GM21390 (cell line): ENCODE data around the gene CHCHD3.

ENCODE experiments used
- ATAC-seq: cut with Tn5 transposase; IDR thresholded peaks from one replicate; pipeline ENCODE4 v1.9.1; 2021; ENCODE audit not compliant: unreplicated experiment

CHCHD3 gene

DNA sequence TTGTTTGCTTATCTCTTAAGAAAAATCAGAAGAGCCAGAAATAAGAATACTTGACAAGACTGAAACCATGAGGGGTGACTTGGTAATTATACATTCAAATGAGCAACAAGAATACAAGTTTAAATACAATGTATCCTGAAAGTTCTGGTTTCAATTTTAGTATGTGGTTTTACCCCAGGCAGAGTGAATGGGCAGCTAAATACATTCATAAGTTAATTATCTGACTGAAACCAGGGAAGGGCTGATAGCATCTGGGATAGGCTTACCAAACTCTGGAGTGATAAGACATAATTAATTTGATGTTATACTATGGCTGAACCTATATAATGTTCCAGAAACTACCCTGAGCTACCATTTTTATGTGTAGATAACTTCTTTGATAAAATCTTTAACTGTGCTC is 253.4 kb downstream of the CHCHD3 start:
- ATAC-seq, result no peak

- no peak for ATAC-seq
Observed at GRCh38 chr7:132825932-132826835, 255.7 kb downstream of the CHCHD3 start.

- no peak for ATAC-seq
Observed at GRCh38 chr7:132825222-132825621, 256.7 kb downstream of the CHCHD3 start.

GRCh38 chr7:132819648-132820047 is 262.2 kb downstream of the CHCHD3 start:
- no peak for ATAC-seq

- no peak for ATAC-seq
Observed at GRCh38 chr7:132817949-132818348, 263.9 kb downstream of the CHCHD3 start.

- no peak for ATAC-seq
Observed at GRCh38 chr7:132815696-132816311, 266.1 kb downstream of the CHCHD3 start.

GRCh38 chr7:132815130-132815529 is 266.8 kb downstream of the CHCHD3 start:
- ATAC-seq, result no peak

GRCh38 chr7:132810561-132810960 is 271.3 kb downstream of the CHCHD3 start:
- no peak for ATAC-seq

DNA sequence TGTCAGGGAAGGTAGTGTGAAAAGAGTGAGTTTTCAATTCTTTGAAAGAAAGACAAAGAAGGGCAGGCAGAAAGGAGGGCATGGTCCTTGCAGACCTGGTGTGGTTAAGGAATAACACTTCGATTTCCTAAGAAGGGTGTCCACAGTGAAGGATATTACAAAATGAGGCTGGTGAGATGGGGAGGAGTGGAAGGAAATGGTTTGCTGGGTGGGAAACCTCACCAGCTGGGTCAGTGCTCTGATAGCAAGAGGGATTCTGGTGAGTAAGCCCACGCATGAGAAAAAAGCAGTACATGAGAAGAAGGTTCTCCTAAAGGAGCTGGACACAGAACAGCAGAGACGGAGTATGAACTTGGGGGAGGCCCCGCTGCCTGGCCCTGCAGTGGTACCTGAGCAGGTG is 275.1 kb downstream of the CHCHD3 start:
- ATAC-seq, result no peak

DNA sequence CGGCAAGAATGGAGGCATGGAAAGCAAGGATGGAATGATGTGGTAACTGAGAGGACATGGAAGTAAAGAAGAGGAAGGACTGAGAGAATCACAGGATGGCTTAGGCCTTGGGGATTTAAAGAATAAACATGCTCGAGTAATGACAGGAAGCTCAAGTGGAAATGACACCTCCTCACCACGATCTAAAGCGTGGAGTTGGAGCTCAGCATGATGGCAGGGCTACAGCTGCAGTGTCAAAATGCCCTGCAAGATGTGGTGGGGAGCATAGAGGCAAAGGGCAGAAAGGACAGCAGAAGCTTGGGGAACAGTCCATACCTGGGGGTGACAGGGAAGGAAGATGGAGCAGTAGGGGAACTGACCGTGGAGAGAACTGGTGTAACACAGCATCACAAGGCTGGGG is 276.1 kb downstream of the CHCHD3 start:
- no peak for ATAC-seq

DNA sequence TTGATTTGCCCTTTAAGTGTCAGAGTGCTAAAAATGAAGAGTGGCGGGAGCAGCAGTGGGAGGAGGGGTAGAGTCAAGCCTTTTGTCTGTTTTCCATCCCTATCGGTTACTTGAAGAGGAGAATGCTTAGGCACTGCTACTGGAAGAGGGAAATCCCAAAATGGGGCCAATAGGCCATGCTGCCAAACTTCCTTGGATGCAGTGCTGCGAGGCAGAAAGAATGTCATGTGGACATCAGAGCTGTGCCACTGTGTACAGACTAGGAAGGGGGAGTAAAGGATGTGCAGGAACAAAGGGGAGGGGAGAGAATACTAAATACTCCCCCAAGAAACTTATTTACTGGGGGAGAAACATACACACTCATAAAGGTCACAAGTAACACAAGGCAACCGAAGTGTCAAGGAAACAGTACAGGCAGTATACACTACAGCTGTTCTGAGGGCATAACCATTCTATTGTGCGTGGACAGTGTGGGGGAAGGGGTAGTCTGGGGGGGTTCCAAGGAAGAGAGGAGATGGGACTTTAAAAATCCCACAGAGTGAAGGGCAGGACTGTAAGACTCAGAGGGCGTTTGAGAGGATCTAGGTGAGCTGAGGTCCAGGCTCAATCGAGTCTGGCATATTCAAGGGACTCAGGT is 276.9 kb downstream of the CHCHD3 start:
- no peak for ATAC-seq

DNA sequence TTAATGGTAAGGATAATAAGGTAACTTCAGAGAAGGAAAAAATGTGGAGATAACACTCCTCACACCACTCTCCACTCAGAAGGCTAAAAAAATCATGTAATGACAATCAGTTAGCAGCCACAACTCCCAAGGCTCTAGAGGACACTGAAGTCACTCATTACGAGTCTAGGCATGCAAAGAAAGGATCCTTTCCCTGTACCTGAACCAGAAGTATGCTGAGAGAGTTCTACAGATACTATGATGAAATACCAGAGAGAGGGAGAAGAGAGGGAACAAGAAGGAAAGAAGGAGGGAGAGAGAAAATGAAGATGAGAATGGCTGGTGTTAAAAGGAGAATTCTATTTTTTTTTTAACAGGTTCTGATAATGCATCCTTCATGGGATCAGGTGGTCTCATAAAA is 281.4 kb downstream of the CHCHD3 start:
- no peak for ATAC-seq

- no peak for ATAC-seq
Observed at GRCh38 chr7:132799081-132799413, 282.8 kb downstream of the CHCHD3 start.

DNA sequence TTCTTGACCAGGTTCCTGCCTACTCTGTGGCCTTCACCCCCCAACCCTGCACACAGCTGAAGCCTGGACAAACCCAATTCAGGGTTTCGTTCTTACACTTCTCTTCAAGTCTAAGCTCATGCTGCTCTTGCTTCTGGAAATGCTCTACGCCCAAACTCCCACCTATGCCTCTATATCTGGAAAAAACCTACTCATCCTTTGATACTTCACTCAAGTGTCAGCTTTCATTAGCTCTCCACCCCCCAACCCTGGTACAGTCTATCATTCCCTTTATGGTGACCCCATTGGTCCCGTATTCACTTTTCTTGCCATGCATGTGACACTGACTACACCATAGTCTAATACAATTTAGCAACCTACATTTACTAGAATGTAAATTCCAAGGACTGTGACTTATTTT is 284.7 kb downstream of the CHCHD3 start:
- no peak for ATAC-seq

DNA sequence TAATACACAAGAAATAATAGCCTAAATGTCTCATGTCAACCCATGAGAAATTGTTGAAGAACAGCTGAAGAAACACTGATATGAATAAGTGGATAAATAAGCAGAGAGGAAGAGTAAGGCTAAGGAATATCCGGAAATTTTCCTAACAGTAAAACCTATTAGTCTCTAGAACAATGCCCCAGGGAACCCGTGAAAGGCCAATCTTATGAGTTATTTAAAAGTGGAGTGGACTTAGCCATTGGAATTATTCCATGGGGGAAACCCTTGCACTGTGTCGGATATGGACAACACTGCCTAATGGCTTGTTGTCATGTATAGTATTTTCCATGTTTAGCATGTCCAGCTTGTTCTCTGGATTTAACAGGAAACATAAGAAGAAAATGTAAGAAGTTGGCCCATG is 288.4 kb downstream of the CHCHD3 start:
- ATAC-seq, result no peak

DNA sequence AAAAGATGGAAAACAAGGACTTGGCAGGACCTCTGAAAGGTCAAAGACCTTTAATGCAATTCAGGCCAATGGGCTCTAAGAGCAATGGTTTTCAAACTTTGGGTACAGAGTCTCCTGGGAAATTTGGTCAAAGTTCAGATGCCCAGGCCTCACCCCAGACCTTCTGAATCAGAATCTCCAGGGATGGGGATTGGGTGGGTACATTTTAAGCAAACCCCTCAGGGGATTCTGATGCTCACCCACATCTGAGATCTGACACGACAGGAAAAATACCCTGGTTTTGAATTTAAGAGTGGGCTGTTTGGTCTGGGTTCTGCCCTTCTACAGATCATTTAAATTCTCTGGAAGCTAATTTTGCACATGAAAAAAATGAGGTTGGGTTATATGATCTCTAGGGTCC is 290.9 kb downstream of the CHCHD3 start:
- ATAC-seq, result no peak

GRCh38 chr7:132790104-132790503 is 291.8 kb downstream of the CHCHD3 start:
- no peak for ATAC-seq

GRCh38 chr7:132789281-132789680 is 292.6 kb downstream of the CHCHD3 start:
- ATAC-seq, result no peak

DNA sequence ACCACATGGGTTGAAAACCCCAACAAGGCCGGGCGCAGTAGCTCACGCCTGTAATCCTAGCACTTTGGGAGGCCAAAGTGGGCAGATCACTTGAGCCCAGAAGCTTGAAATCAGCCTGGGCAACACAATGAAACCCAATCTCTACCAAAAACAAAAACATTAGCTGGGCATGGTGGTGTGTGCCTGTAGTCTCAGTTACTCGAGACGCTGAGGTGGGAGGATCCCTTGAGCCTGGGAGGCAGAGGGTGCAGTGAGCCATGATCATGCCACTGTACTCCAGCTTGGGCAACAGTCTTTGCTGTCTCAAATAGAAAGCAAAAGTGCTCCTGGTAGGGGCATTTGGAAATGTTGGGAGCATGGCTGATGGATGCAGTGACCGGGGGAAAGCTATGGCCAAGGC is 296.0 kb downstream of the CHCHD3 start:
- ATAC-seq, result no peak

DNA sequence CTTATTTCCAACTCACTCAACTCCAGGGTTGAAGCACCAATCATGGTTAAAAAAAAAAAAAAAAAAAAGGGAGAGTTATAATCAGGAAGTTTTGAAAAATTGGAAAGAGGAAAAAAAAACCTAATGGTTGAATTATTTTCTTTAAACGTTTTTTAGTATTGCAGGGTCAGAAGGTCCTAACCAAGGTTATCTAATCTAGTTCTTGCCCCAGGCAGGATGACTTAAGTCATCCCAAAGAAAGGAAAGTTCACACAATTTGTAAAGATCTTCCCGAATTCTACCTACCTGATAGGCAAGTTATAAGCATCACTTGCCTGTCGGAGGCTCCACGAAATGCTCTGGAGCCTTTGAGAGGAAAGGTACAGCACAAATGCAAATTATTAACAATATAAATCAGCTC is 297.5 kb downstream of the CHCHD3 start:
- no peak for ATAC-seq

- no peak for ATAC-seq
Observed at GRCh38 chr7:132783824-132784223, 298.1 kb downstream of the CHCHD3 start.
